Epidermal melanocyte (primary cell): ENCODE data around the gene YIPF6.
"Not testable (repeated sequence)": the region's sequence is repeated elsewhere in the genome, so short reads cannot be mapped to it uniquely, and the experiment has no call there.

Experiments used
- DNase-seq: peaks from one replicate; pipeline ENCODE4 v3.0.0; 2011; ENCODE audit warnings: low spot score; ENCODE audit not compliant: insufficient read length

The YIPF6 gene

DNA sequence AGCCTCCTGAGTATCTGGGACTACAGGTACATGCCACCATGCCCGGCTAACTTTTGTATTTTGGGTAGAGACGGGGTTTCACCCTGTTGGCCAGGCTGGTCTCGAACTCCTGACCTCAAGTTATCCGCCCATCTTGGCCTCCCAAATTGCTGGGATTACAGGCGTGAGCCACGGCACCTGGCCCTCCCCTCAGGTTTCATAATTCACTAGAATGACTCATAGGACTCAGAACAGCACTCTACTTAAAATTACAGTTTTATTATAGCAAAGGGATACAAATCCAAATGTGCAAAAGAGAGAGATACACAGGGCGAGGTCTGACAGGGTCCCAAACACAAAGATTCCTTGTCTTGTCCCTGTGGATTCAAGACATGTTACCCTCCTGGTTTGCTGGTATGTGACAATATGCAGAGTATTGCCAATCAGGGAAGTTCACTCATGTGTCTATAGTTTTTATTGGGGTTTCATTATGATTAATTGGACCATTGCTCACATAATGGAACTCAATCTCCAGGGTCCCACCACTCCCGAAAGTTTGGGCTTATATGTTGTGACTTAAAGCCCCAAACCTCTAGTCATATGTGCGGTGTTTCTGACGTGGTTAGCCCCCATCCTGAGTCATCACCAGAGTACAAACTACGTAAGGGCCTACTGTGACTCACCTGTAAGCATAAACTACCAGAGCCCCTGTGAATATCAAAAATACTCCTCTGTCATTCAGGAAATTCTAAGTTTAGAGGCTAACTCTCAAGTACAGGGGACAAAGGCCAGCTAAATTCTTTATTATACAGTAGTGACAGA lies 5.2 kb downstream of the YIPF6 start:
- DNase-seq: no peak

- no peak for DNase-seq
These were observed 7.8 kb downstream of the YIPF6 start for GRCh38 chrX:68506649-68507048.

DNA sequence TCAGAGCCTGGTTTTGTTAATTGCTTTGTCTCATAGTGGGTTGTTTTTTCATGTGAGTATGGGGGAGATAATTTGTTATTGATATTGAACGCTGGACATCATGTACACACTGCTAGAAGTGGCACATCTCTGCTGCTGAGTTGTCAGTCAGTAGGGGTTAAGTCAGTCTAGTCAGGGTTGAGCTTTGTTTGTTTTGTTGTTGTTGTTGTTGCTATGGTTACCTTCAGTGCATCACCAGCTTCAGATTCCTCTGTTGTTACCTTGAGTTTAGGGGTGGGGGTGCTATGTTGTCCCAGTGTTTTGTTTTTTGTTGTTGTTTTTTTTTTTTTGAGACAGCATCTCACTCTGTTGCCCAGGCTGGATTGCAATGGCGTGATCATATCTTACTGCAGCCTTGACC lies 9.9 kb downstream of the YIPF6 start:
- no peak for DNase-seq

DNA sequence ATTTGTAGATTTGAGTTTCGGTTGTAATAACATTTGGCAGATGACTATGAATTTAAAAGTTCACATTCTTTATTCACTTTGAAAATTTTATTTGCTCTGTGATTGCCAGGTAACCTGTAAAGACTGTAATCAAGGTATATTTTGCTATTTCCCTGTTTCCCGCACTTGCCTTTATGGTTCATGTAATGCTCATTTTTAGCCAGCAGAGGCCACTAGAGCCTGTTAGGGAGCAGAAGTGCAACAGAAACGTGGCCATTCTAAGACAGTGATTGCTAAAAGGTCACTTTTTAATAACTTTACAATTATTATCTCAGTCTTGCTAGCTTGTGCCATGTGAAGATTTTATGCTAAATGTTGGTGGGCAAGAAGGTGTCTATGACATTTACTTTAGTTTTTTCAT lies 12.4 kb downstream of the YIPF6 start:
- DNase-seq: no peak

GRCh38 chrX:68524680-68525079 lies 25.8 kb downstream of the YIPF6 start:
- DNase-seq: not testable (repeated sequence)

DNA sequence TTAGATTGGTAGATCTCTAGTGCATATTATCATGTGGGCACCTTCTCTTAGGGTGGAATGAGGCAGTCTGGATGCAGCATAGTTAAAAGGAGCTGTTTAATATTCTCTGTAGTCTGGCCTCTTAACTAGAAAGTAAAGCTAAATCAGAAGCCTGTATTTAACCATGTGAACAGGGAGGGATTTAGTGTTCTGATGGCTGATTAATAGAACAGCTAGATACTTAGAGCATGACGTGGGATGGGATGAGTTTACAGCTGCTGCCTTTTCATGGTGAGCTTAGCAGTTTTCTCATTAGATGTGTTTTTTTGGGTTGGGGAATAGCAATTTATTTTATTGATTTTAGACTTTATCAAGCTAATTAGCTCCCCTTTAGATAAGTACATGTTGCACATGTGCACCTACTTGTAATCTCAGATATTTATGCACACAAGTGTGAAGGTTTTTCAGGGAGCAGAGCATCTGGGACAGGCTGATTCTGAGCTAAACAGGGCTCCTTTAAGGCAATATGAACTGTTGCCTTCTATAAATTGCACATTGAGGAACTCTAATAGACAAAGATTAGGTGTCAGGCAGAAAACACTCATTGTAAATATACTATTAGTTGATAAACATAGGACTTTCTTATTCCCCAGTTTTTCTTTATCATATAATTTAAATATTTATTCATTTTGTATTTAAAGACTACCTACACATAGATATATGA lies 34.1 kb downstream of the YIPF6 start:
- no peak for DNase-seq

DNA sequence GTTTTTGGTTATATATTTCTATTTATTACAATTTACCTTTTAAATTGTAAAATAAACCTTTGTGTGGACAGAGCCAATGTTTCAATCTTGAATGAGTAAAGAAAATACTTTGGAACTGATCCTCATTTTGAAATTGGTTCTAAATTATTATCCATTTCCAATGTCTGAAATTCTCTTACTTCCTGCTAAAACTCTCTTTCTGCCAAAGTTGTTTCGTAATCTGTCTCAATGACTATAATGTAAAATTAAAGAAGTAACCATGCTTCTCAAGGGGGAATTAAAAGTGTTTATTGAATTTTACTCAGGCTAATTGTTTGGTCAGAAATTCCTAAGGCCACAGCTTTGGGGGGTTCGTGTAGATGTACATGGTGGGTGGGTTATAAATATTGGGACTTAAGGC lies 34.8 kb downstream of the YIPF6 start:
- no peak for DNase-seq

GRCh38 chrX:68534691-68535090 lies 35.8 kb downstream of the YIPF6 start:
- DNase-seq: no peak

- no peak for DNase-seq
These were observed 37.6 kb downstream of the YIPF6 start for GRCh38 chrX:68536429-68536828.

DNA sequence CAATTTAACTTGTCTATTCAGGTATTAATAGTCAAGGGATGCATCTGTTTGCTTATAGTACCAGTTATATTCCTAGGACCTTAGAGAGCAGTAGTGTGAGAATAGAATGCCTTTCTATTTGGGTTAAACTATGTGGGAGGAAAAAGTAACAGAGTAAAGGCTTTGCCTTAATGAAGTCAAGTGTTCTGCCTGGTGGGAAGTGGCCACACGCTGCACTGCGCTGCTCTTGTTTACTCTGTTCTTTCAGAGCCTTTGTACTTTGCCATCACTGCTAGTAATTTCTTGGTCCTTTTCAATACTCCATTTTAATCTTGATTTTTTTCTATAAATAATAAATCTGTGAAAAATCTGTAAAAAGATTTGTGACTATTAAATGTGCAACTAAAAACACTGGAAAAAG lies 38.0 kb downstream of the YIPF6 start:
- no peak for DNase-seq

DNA sequence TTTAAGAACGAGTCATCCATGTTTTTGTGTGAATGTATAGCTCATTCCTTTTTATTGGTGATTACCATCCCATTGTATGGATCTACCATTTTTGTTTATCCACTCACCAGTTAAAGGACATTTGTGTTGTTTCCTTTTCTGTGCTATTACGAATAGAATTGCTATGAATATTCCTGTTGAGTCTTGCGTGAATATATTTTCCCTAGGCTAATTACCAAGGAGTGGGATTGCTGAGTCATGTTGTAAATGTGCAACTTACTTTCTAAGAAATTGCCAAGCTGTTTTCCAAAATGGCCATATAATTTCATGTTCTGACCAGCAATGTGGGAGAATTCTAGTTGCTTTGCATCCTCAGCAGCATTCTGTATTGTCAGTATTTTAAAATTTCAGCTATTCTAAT lies 51.3 kb downstream of the YIPF6 start:
- no peak for DNase-seq

DNA sequence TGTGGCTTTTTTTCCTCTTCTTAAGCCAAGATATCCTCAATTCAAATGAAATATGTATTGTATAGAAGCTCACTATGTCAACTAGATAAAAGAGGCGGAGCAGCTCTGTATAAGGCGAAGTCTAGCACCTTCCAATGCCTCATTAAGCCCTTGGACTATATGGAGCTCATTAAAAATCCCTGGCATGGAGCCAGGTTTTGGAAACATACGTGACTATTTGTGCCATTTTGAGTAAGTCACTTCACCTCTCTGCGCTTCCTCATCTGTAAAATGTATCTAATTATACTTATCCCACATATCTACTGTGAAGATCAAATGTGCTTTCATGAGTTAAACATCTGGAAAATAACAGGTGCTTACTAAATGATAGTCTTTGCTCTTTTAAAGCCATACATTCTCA lies 57.2 kb downstream of the YIPF6 start:
- no peak for DNase-seq

- not testable (repeated sequence) for DNase-seq
These were observed 58.3 kb downstream of the YIPF6 start for GRCh38 chrX:68557126-68557525.

GRCh38 chrX:68559905-68560304 lies 61.1 kb downstream of the YIPF6 start:
- DNase-seq: not testable (repeated sequence)

DNA sequence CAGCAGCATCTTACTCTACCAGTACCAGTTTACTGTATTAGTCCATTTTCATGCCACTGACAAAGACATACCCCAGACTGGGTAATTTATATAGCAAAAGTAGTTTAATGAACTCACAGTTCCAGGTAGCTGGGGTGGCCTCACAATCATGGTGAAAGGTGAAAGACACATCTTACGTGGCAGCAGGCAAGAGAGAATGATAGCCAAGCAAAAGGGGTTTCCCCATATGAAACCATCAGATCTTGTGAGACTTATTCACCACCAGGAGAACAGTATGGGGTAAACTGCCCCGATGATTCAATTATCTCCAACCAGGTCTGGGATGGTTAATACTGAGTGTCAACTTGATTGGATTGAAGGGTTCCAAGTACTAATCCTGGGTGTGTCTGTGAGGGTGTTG lies 69.3 kb downstream of the YIPF6 start:
- DNase-seq: no peak

- DNase-seq: no peak
These were observed 71.7 kb downstream of the YIPF6 start for GRCh38 chrX:68570598-68570997.

- DNase-seq: no peak
These were observed 72.4 kb downstream of the YIPF6 start for GRCh38 chrX:68571292-68571609.

- DNase-seq: no peak
These were observed 72.9 kb downstream of the YIPF6 start for GRCh38 chrX:68571610-68572311.

GRCh38 chrX:68574240-68574639 lies 75.4 kb downstream of the YIPF6 start:
- no peak for DNase-seq

GRCh38 chrX:68579810-68580209 lies 81.0 kb downstream of the YIPF6 start:
- DNase-seq: no peak

- no peak for DNase-seq
These were observed 85.4 kb downstream of the YIPF6 start for GRCh38 chrX:68584221-68584620.
